ENCODE data around the gene IFITM10.

The IFITM10 gene

GRCh38 chr11:1742371-1742770 is 8.0 kb downstream of the IFITM10 start:
- Histone ChIP-seq H3K36me3 (ENCODE audit: insufficient read depth, low read length) (no peaks in the 10 kb centered on the region), H2AFZ (ENCODE audit: low read depth, low read length) (no peak overlapping the region)

GRCh38 chr11:1741741-1742140 is 8.7 kb downstream of the IFITM10 start:
- H3K4me1 ChIP-seq (ENCODE audit: insufficient read depth, low read length): no peaks in the 10 kb centered on the region

More at GRCh38 chr11:1742371-1742770, 8.0 kb downstream of the IFITM10 start:
- H3K4me1 ChIP-seq (ENCODE audit: insufficient read depth, low read length): no peaks in the 10 kb centered on the region
- H3K9me3 ChIP-seq (ENCODE audit: low read length): peaks cover 1% of the 10 kb centered on the region
- H3K4me3 ChIP-seq (ENCODE audit: low read length): no peak overlapping the region
- peaks cover 4% of the 10 kb centered on the region for H3K27me3 ChIP-seq (ENCODE audit: insufficient read depth, low read length)

GRCh38 chr11:1740786-1741530 is 9.4 kb downstream of the IFITM10 start:
- Histone ChIP-seq H3K4me1 (ENCODE audit: insufficient read depth, low read length) (no peaks in the 10 kb centered on the region), H3K36me3 (ENCODE audit: insufficient read depth, low read length) (no peaks in the 10 kb centered on the region), H3K9me3 (ENCODE audit: low read length) (peaks cover 8% of the 10 kb centered on the region), H3K4me3 (ENCODE audit: low read length) (no peak overlapping the region), H3K27me3 (ENCODE audit: insufficient read depth, low read length) (peaks cover 5% of the 10 kb centered on the region), H2AFZ (ENCODE audit: low read depth, low read length) (no peak overlapping the region)

More at GRCh38 chr11:1741741-1742140, 8.7 kb downstream of the IFITM10 start:
- no peak overlapping the region for H3K4me3 ChIP-seq (ENCODE audit: low read length)
- no peaks in the 10 kb centered on the region for H3K36me3 ChIP-seq (ENCODE audit: insufficient read depth, low read length)
- H3K27me3 ChIP-seq (ENCODE audit: insufficient read depth, low read length): peaks cover under 1% of the 10 kb centered on the region
- peaks cover 4% of the 10 kb centered on the region for H3K9me3 ChIP-seq (ENCODE audit: low read length)
- H2AFZ ChIP-seq (ENCODE audit: low read depth, low read length): no peak overlapping the region

- no peak overlapping the region for H3K4me3 ChIP-seq (ENCODE audit: low read length)
- no peaks in the 10 kb centered on the region for H3K4me1 ChIP-seq (ENCODE audit: insufficient read depth, low read length)
- H3K36me3 ChIP-seq (ENCODE audit: insufficient read depth, low read length): no peaks in the 10 kb centered on the region
- H3K9me3 ChIP-seq (ENCODE audit: low read length): peaks cover 8% of the 10 kb centered on the region
- peaks cover 6% of the 10 kb centered on the region for H3K27me3 ChIP-seq (ENCODE audit: insufficient read depth, low read length)
- H2AFZ ChIP-seq (ENCODE audit: low read depth, low read length): no peak overlapping the region
These were observed 10.8 kb downstream of the IFITM10 start for GRCh38 chr11:1739576-1739975.

- Histone ChIP-seq H2AFZ (ENCODE audit: low read depth, low read length) (no peak overlapping the region), H3K4me3 (ENCODE audit: low read length) (no peak overlapping the region), H3K36me3 (ENCODE audit: insufficient read depth, low read length) (no peaks in the 10 kb centered on the region), H3K27me3 (ENCODE audit: insufficient read depth, low read length) (peaks cover 14% of the 10 kb centered on the region), H3K4me1 (ENCODE audit: insufficient read depth, low read length) (no peaks in the 10 kb centered on the region), H3K9me3 (ENCODE audit: low read length) (peaks cover 8% of the 10 kb centered on the region)
These were observed 12.0 kb downstream of the IFITM10 start for GRCh38 chr11:1738380-1738779.

GRCh38 chr11:1737080-1737757 is 13.2 kb downstream of the IFITM10 start:
- H3K9me3 ChIP-seq (ENCODE audit: low read length): peaks cover 8% of the 10 kb centered on the region
- peaks cover 21% of the 10 kb centered on the region for H3K27me3 ChIP-seq (ENCODE audit: insufficient read depth, low read length)

GRCh38 chr11:1736447-1736992 is 13.9 kb downstream of the IFITM10 start:
- H3K4me3 ChIP-seq (ENCODE audit: low read length): no peak overlapping the region
- peaks cover 8% of the 10 kb centered on the region for H3K9me3 ChIP-seq (ENCODE audit: low read length)
- H3K4me1 ChIP-seq (ENCODE audit: insufficient read depth, low read length): no peaks in the 10 kb centered on the region
- H3K27me3 ChIP-seq (ENCODE audit: insufficient read depth, low read length): peaks cover 21% of the 10 kb centered on the region
- H3K36me3 ChIP-seq (ENCODE audit: insufficient read depth, low read length): no peaks in the 10 kb centered on the region
- no peak overlapping the region for H2AFZ ChIP-seq (ENCODE audit: low read depth, low read length)

More at GRCh38 chr11:1737080-1737757, 13.2 kb downstream of the IFITM10 start:
- no peak overlapping the region for H3K4me3 ChIP-seq (ENCODE audit: low read length)
- no peak overlapping the region for H2AFZ ChIP-seq (ENCODE audit: low read depth, low read length)
- no peaks in the 10 kb centered on the region for H3K4me1 ChIP-seq (ENCODE audit: insufficient read depth, low read length)
- no peaks in the 10 kb centered on the region for H3K36me3 ChIP-seq (ENCODE audit: insufficient read depth, low read length)

- Histone ChIP-seq H3K9me3 (ENCODE audit: low read length) (peaks cover 8% of the 10 kb centered on the region), H3K4me1 (ENCODE audit: insufficient read depth, low read length) (no peaks in the 10 kb centered on the region), H3K27me3 (ENCODE audit: insufficient read depth, low read length) (peaks cover 21% of the 10 kb centered on the region), H3K36me3 (ENCODE audit: insufficient read depth, low read length) (no peaks in the 10 kb centered on the region), H2AFZ (ENCODE audit: low read depth, low read length) (no peak overlapping the region), H3K4me3 (ENCODE audit: low read length) (no peak overlapping the region)
These were observed 15.1 kb downstream of the IFITM10 start for GRCh38 chr11:1735271-1735670.

- no peak overlapping the region for H3K4me3 ChIP-seq (ENCODE audit: low read length)
- H3K27me3 ChIP-seq (ENCODE audit: insufficient read depth, low read length): peaks cover 21% of the 10 kb centered on the region
- H3K4me1 ChIP-seq (ENCODE audit: insufficient read depth, low read length): no peaks in the 10 kb centered on the region
- H3K36me3 ChIP-seq (ENCODE audit: insufficient read depth, low read length): no peaks in the 10 kb centered on the region
- peaks cover 8% of the 10 kb centered on the region for H3K9me3 ChIP-seq (ENCODE audit: low read length)
- H2AFZ ChIP-seq (ENCODE audit: low read depth, low read length): no peak overlapping the region
These were observed 15.7 kb downstream of the IFITM10 start for GRCh38 chr11:1734641-1735081.

- Histone ChIP-seq H2AFZ (ENCODE audit: low read depth, low read length) (no peak overlapping the region), H3K27me3 (ENCODE audit: insufficient read depth, low read length) (peaks cover 25% of the 10 kb centered on the region), H3K4me3 (ENCODE audit: low read length) (no peak overlapping the region), H3K9me3 (ENCODE audit: low read length) (peaks cover 8% of the 10 kb centered on the region), H3K4me1 (ENCODE audit: insufficient read depth, low read length) (no peaks in the 10 kb centered on the region), H3K36me3 (ENCODE audit: insufficient read depth, low read length) (no peaks in the 10 kb centered on the region)
These were observed 16.4 kb downstream of the IFITM10 start for GRCh38 chr11:1733716-1734640.

- Histone ChIP-seq H2AFZ (ENCODE audit: low read depth, low read length) (no peak overlapping the region), H3K27me3 (ENCODE audit: insufficient read depth, low read length) (peaks cover 26% of the 10 kb centered on the region), H3K4me1 (ENCODE audit: insufficient read depth, low read length) (no peaks in the 10 kb centered on the region), H3K36me3 (ENCODE audit: insufficient read depth, low read length) (no peaks in the 10 kb centered on the region), H3K9me3 (ENCODE audit: low read length) (peaks cover 8% of the 10 kb centered on the region), H3K4me3 (ENCODE audit: low read length) (no peak overlapping the region)
These were observed 17.2 kb downstream of the IFITM10 start for GRCh38 chr11:1733009-1733715.

- Histone ChIP-seq H2AFZ (ENCODE audit: low read depth, low read length) (no peak overlapping the region), H3K27me3 (ENCODE audit: insufficient read depth, low read length) (peaks cover 30% of the 10 kb centered on the region)
These were observed 17.9 kb downstream of the IFITM10 start for GRCh38 chr11:1732418-1733008.

More at GRCh38 chr11:1732418-1733008, 17.9 kb downstream of the IFITM10 start:
- Histone ChIP-seq H3K4me3 (ENCODE audit: low read length) (no peak overlapping the region), H3K9me3 (ENCODE audit: low read length) (peaks cover 8% of the 10 kb centered on the region), H3K36me3 (ENCODE audit: insufficient read depth, low read length) (no peaks in the 10 kb centered on the region), H3K4me1 (ENCODE audit: insufficient read depth, low read length) (no peaks in the 10 kb centered on the region)

Measured in neuron (in vitro differentiated cells).